HepG2 (cell line): ENCODE measurements around the gene GGA3. TPM values are rescaled to one million over a fixed set of nuclear protein-coding genes. Genes with fewer than 3 reads are reported as not detected.

Experiments
- ATAD3A ChIP-seq: sonication (generic); formaldehyde crosslinking; IDR thresholded peaks from 2 replicates; pipeline ENCODE4 v1.4.0; 2020; ENCODE audit warnings: missing genetic modification reagents
- HDAC2 ChIP-seq: sonication (generic); formaldehyde crosslinking; IDR thresholded peaks from 2 replicates; pipeline ENCODE4 v1.4.0; 2020; ENCODE audit warnings: missing genetic modification reagents
- KDM5A ChIP-seq: fragments of 200-600 bp; sonication (generic); IDR thresholded peaks from 2 replicates; pipeline ENCODE4 v1.7.0; 2018; ENCODE audit warnings: antibody characterized with exemption, mild to moderate bottlenecking, low read length, borderline replicate concordance
- MAFG ChIP-seq: sonication (generic); formaldehyde crosslinking; IDR thresholded peaks from 2 replicates; pipeline ENCODE4 v1.5.1; 2020; ENCODE audit warnings: mild to moderate bottlenecking, missing genetic modification reagents
- MED13 ChIP-seq: sonication (generic); formaldehyde crosslinking; IDR thresholded peaks from 2 replicates; pipeline ENCODE4 v1.5.0; 2020; ENCODE audit warnings: missing genetic modification reagents
- MXD4 ChIP-seq: IDR thresholded peaks from 2 replicates; pipeline ENCODE4 v1.6.1; 2016; ENCODE audit warnings: mild to moderate bottlenecking, missing biosample characterization, missing genetic modification reagents
- NPAS2 ChIP-seq: sonication (generic); formaldehyde crosslinking; IDR thresholded peaks from 2 replicates; pipeline ENCODE4 v1.8.0; 2022; ENCODE audit warnings: mild to moderate bottlenecking, missing genetic modification reagents, borderline replicate concordance
- NR1H2 ChIP-seq: sonication (generic); formaldehyde crosslinking; IDR thresholded peaks from 2 replicates; pipeline ENCODE4 v1.8.1; 2022; ENCODE audit warnings: low read depth, missing genetic modification reagents, borderline replicate concordance
- PHF8 ChIP-seq: sonication (generic); formaldehyde crosslinking; IDR thresholded peaks from 2 replicates; pipeline ENCODE4 v1.5.0; 2020; ENCODE audit warnings: missing genetic modification reagents
- RELA ChIP-seq: sonication (generic); formaldehyde crosslinking; IDR thresholded peaks from 2 replicates; pipeline ENCODE4 v1.4.0; 2020; ENCODE audit warnings: missing genetic modification reagents
- REPIN1 ChIP-seq: sonication (generic); formaldehyde crosslinking; IDR thresholded peaks from 2 replicates; pipeline ENCODE4 v1.8.0; 2022; ENCODE audit warnings: missing genetic modification reagents, low read depth, mild to moderate bottlenecking, borderline replicate concordance
- SCMH1 ChIP-seq: sonication (generic); formaldehyde crosslinking; IDR thresholded peaks from 2 replicates; pipeline ENCODE4 v1.9.0; 2021; ENCODE audit warnings: missing genetic modification reagents, mild to moderate bottlenecking, borderline replicate concordance
- SETDB1 ChIP-seq: sonication (generic); formaldehyde crosslinking; IDR thresholded peaks from 2 replicates; pipeline ENCODE4 v1.5.1; 2020; ENCODE audit warnings: missing genetic modification reagents, mild to moderate bottlenecking, borderline replicate concordance
- SKI ChIP-seq: fragments of 450-650 bp; IDR thresholded peaks from one replicate; pipeline ENCODE4 v1.6.1; 2018; ENCODE audit warnings: mild to moderate bottlenecking; ENCODE audit not compliant: partially characterized antibody
- ZBTB42 ChIP-seq: sonication (generic); formaldehyde crosslinking; IDR thresholded peaks from 2 replicates; pipeline ENCODE4 v1.5.0; 2020; ENCODE audit warnings: mild to moderate bottlenecking, missing genetic modification reagents
- ZNF232 ChIP-seq: sonication (generic); formaldehyde crosslinking; IDR thresholded peaks from 2 replicates; pipeline ENCODE4 v1.4.0; 2020; ENCODE audit warnings: missing genetic modification reagents, borderline replicate concordance
- ZNF326 ChIP-seq: sonication (generic); formaldehyde crosslinking; IDR thresholded peaks from 2 replicates; pipeline ENCODE4 v1.4.0; 2020; ENCODE audit warnings: missing genetic modification reagents, borderline replicate concordance
- ZNF674 ChIP-seq: sonication (generic); formaldehyde crosslinking; IDR thresholded peaks from 2 replicates; pipeline ENCODE4 v1.5.0; 2020; ENCODE audit warnings: low read depth, mild to moderate bottlenecking, missing genetic modification reagents
- ZNF816 ChIP-seq: sonication (generic); formaldehyde crosslinking; IDR thresholded peaks from 2 replicates; pipeline ENCODE4 v1.8.0; 2022; ENCODE audit warnings: missing genetic modification reagents, mild to moderate bottlenecking, borderline replicate concordance
- ZNF841 ChIP-seq: sonication (generic); formaldehyde crosslinking; IDR thresholded peaks from 2 replicates; pipeline ENCODE4 v1.8.1; 2023; ENCODE audit warnings: missing genetic modification reagents, borderline replicate concordance
- polyA plus RNA-seq, 8 experiments: library from polyadenylated mRNA; depleted of rRNA in 3 of 8; stranded (reverse) in 7 of 8; unstranded in 1 of 8; fragments of >200 nt; fragmentation: Illumina TruSeq in 4 of 8; extraction: Trizol in 4 of 8; gene quantifications; 2 replicates each; pipeline versions ENCODE4 v1.2.1 to v1.2.3, GENCODE V29; 2011 to 2016; ENCODE audit warnings: low read depth in 4 of 8, missing spikeins in 1 of 8, mixed read lengths in 1 of 8; ENCODE audit not compliant: insufficient read depth in 1 of 8
- total RNA-seq, 5 experiments: library from RNA; depleted of rRNA; stranded (reverse); fragments of >200 nt; fragmentation: Illumina TruSeq; extraction: Trizol; gene quantifications; 2 replicates each; pipeline ENCODE4 v1.2.3, GENCODE V29; 2016; ENCODE audit warnings: low read depth in 1 of 5
- TF ChIP-seq, protein P1 (sequence below): sonication (generic); formaldehyde crosslinking; IDR thresholded peaks from 2 replicates; pipeline ENCODE4 v1.9.0; 2021; ENCODE audit warnings: missing genetic modification reagents, mild to moderate bottlenecking, borderline replicate concordance
- TF ChIP-seq, protein P2 (sequence below): IDR thresholded peaks from 2 replicates; pipeline ENCODE4 v1.6.1; 2016; ENCODE audit warnings: missing genetic modification reagents, missing compliant biosample characterization
- TF ChIP-seq, protein P3 (sequence below): sonication (generic); formaldehyde crosslinking; IDR thresholded peaks from 2 replicates; pipeline ENCODE4 v1.8.0; 2023; ENCODE audit warnings: mild to moderate bottlenecking, missing genetic modification reagents
- TF ChIP-seq, protein P4 (sequence below): sonication (generic); formaldehyde crosslinking; IDR thresholded peaks from 2 replicates; pipeline ENCODE4 v1.4.0; 2020; ENCODE audit warnings: missing genetic modification reagents

GGA3 gene
- total and polyA plus RNA-seq, 2 of the 13 experiments (the other 11 are each of a cell fraction or from before 2014, with no cell fraction given) = 28.4 to 43.7 TPM

DNA sequence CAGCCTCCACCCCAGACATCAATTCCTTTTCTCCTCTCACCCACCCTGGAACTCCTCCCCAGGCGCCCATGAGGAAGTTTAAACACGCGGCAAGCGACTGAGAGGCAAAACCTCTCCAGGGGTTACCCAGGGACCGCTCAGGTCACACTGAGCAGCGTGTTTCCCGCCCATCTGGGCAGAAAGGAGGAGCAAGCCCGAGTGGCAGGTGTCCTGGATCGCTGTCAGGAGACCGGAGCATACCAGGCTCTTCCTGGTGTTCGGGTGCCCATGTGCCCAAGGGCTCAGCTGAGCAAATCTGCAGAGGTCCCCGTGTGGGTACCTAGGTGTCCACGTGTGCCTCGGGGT lies 27.3 kb upstream of the GGA3 start (continued):
- TF ChIP-seq MXD4 (CRISPR knock-in tag) (no peak), MED13 (peak; percentile 46; the same call in 1 of the 2 replicates), SCMH1 (CRISPR knock-in tag) (no peak), RELA (no peak), NR1H2 (CRISPR knock-in tag) (0 out of 2 replicates have a peak, but pooled peaks have one; percentile 46), NPAS2 (CRISPR knock-in tag) (no peak), PHF8 (CRISPR knock-in tag) (no peak), REPIN1 (no peak), KDM5A (peak; percentile 70), ATAD3A (CRISPR knock-in tag) (no peak), ZNF326 (CRISPR knock-in tag) (no peak), ZNF674 (no peak), HDAC2 (CRISPR knock-in tag) (no peak; the same call in 1 of the 2 replicates), MAFG (CRISPR knock-in tag) (no peak), ZNF232 (no peak), ZNF841 (CRISPR knock-in tag) (no peak), SETDB1 (no peak), SKI (no peak), ZBTB42 (CRISPR knock-in tag) (no peak), ZNF816 (CRISPR knock-in tag) (no peak)
- TF ChIP-seq, protein P1, sequence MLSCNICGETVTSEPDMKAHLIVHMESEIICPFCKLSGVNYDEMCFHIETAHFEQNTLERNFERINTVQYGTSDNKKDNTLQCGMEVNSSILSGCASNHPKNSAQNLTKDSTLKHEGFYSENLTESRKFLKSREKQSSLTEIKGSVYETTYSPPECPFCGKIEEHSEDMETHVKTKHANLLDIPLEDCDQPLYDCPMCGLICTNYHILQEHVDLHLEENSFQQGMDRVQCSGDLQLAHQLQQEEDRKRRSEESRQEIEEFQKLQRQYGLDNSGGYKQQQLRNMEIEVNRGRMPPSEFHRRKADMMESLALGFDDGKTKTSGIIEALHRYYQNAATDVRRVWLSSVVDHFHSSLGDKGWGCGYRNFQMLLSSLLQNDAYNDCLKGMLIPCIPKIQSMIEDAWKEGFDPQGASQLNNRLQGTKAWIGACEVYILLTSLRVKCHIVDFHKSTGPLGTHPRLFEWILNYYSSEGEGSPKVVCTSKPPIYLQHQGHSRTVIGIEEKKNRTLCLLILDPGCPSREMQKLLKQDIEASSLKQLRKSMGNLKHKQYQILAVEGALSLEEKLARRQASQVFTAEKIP = no peak
- TF ChIP-seq, protein P2, sequence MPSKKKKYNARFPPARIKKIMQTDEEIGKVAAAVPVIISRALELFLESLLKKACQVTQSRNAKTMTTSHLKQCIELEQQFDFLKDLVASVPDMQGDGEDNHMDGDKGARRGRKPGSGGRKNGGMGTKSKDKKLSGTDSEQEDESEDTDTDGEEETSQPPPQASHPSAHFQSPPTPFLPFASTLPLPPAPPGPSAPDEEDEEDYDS (CRISPR knock-in tag) = no peak
- TF ChIP-seq, protein P3, sequence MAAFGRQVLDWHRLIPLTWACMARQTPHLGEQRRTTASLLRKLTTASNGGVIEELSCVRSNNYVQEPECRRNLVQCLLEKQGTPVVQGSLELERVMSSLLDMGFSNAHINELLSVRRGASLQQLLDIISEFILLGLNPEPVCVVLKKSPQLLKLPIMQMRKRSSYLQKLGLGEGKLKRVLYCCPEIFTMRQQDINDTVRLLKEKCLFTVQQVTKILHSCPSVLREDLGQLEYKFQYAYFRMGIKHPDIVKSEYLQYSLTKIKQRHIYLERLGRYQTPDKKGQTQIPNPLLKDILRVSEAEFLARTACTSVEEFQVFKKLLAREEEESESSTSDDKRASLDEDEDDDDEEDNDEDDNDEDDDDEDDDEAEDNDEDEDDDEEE = no peak
- TF ChIP-seq, protein P4, sequence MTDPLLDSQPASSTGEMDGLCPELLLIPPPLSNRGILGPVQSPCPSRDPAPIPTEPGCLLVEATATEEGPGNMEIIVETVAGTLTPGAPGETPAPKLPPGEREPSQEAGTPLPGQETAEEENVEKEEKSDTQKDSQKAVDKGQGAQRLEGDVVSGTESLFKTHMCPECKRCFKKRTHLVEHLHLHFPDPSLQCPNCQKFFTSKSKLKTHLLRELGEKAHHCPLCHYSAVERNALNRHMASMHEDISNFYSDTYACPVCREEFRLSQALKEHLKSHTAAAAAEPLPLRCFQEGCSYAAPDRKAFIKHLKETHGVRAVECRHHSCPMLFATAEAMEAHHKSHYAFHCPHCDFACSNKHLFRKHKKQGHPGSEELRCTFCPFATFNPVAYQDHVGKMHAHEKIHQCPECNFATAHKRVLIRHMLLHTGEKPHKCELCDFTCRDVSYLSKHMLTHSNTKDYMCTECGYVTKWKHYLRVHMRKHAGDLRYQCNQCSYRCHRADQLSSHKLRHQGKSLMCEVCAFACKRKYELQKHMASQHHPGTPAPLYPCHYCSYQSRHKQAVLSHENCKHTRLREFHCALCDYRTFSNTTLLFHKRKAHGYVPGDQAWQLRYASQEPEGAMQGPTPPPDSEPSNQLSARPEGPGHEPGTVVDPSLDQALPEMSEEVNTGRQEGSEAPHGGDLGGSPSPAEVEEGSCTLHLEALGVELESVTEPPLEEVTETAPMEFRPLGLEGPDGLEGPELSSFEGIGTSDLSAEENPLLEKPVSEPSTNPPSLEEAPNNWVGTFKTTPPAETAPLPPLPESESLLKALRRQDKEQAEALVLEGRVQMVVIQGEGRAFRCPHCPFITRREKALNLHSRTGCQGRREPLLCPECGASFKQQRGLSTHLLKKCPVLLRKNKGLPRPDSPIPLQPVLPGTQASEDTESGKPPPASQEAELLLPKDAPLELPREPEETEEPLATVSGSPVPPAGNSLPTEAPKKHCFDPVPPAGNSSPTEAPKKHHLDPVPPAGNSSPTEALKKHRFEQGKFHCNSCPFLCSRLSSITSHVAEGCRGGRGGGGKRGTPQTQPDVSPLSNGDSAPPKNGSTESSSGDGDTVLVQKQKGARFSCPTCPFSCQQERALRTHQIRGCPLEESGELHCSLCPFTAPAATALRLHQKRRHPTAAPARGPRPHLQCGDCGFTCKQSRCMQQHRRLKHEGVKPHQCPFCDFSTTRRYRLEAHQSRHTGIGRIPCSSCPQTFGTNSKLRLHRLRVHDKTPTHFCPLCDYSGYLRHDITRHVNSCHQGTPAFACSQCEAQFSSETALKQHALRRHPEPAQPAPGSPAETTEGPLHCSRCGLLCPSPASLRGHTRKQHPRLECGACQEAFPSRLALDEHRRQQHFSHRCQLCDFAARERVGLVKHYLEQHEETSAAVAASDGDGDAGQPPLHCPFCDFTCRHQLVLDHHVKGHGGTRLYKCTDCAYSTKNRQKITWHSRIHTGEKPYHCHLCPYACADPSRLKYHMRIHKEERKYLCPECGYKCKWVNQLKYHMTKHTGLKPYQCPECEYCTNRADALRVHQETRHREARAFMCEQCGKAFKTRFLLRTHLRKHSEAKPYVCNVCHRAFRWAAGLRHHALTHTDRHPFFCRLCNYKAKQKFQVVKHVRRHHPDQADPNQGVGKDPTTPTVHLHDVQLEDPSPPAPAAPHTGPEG (CRISPR knock-in tag) = no peak
